ENCODE data around the gene RAD23B.
"Not testable (repeated sequence)": the region's sequence is repeated elsewhere in the genome, so short reads cannot be mapped to it uniquely, and the experiment has no call there.

Gene RAD23B

DNA sequence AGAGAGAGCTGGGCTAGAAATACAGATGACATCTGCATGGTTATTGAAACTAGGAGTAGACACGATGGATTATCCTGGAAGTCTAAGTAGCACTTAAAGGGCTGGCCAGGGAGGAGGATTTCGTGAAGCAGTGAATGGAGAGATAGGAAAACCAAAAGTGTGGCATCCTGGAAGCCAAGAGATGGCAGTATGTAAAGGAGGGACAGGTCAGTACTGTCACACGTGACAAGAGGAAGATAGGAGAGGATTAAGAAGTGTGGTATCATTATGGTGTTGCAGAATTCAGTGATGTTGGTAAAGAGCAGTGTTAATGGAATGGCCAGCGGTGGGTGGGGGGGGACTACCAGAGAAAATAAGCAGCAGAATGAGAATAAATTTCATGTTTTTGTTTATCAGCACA, 11.7 kb downstream of the RAD23B start:
- no peak for DNase-seq

DNA sequence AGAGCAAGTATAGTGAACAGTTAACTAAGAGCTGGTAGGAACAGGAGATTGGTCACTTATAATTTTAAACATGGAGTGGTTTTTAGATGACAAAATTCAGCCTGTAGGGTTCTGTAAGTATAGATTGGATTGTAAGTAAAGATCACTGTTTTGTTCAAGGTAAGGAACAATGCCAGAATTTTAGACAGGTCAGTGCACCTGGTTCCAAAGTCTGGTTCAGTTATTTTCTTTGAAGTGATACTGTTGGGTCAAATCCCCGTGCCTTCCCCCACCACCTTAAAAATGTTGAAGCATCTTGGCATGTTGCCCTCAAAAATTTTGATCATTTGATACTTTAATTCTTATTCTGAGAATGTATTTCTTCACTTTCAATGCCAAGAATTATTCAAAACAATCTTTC, 12.9 kb downstream of the RAD23B start:
- DNase-seq = no peak

- DNase-seq = not testable (repeated sequence)
Measured at GRCh38 chr9:107296592-107296991, 13.5 kb downstream of the RAD23B start.

DNA sequence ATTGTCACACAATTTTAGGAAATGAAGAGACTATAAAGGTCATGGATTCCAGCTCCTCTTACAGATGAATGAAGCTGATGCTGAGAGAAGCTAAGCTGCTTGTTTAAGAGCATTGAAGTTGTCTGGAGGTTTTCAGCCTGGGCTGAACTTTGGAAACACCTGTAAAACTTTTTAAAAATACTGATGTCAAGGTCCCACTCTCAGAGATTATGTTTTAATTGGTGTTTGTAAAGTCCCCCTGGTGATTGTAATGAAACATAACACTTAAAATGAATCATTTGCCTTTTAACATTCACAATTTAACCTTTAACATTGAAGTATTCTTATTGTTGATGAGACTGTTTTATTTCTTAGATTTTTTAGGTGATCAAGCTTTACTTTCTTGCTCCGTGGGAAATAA, 16.4 kb downstream of the RAD23B start:
- DNase-seq = no peak

DNA sequence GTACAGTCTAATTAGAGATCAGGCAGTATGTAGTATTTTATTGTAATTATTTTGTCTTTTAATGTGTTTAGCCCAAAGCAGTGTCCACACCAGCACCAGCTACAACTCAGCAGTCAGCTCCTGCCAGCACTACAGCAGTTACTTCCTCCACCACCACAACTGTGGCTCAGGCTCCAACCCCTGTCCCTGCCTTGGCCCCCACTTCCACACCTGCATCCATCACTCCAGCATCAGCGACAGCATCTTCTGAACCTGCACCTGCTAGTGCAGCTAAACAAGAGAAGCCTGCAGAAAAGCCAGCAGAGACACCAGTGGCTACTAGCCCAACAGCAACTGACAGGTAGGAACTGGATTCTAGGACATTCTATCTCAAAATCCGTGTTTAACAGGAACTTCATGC, 23.2 kb downstream of the RAD23B start:
- no peak for DNase-seq

- no peak for DNase-seq
Measured at GRCh38 chr9:107307331-107307730, 24.3 kb downstream of the RAD23B start.

DNA sequence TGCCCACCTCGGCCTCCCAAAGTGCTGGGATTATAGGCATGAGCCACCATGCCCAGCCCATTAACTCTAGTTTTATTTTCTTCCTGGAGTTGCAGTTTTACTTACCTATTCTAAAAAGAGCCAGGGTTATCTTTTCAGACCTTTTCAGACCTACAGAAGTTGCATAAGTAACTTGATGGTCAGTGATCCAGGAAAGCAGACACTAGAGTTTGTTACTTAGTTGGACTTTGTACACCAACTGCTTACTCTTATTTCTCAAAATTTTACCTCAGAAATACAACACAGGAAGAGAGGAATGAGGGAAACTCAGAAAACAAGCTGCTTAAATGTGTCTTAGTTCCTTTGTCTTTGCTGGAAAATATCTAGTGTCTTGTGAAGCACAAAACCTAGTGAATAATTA, 25.4 kb downstream of the RAD23B start:
- DNase-seq = no peak

DNA sequence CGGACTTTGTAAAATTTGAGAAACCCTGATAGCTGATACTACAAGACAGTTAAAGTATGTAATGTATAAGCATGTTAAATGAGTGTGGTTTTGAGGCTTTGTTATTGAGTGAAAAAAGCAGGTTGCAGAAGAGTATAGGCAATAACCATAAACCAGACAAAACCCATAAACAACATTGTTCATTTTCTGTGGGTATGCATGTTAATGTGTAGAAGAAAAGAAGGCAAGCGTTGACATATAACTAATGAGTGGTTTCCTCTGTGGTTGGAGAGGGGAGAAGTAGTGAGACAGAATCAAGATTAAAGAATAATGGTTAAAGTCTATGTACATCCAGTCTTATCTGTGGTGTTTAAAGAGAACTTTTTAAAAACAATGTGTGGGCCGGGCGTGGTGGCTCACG, 26.2 kb downstream of the RAD23B start:
- DNase-seq = no peak

- no peak for DNase-seq
Measured at GRCh38 chr9:107312376-107313050, 29.4 kb downstream of the RAD23B start.

GRCh38 chr9:107313555-107314096, 30.5 kb downstream of the RAD23B start:
- DNase-seq = no peak

- DNase-seq = no peak
Measured at GRCh38 chr9:107314763-107315162, 31.7 kb downstream of the RAD23B start.

- DNase-seq = no peak
Measured at GRCh38 chr9:107316795-107317661, 33.9 kb downstream of the RAD23B start.

DNA sequence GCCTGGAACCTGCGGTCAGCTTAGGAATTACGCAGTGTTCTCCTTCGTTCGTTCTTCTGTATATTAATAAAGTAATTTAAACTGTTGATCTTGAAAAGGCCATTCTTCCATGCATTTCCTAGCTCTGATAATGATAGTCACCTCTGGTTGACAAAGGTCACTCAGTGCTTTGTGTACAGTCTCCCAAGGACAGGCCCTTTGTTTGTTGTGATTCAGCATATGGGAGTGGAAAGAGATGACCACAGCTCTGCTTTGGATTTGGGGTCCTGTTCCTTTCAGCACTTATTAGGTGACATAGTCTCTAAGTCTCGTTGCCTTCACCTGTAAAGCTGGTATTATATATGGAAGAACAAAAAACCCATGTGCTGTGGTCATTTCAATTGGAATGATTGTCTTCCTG, 39.6 kb downstream of the RAD23B start:
- DNase-seq = no peak

DNA sequence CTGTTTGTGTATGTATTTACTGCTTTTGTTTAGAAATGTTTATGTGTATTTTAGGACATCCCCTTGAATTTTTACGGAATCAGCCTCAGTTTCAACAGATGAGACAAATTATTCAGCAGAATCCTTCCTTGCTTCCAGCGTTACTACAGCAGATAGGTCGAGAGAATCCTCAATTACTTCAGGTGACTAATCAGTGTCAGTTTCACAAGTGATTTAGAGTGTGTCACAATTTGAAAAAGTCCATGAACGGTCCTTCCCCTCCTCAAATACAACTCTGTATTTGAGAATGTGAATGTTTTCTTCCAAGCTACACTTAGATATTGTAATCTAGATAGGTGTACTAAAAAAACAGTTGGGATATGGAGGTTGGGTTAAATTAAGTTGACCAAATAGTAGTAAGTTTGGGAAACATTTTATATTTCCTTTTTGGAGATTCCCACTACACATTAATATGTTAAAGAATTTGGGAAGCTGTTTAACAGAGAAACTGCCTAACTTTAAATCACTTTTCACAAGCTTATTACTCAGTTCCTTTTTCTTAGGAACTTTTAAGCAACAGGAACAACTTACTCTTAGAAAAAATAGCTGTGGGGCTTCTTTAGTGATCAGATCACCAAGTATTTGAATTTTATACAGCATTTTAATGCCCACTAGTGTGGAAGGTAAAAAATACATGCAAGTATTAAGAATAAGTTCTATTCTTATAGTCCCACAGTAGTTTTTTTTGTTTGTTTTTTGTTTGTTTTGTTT, 40.9 kb downstream of the RAD23B start:
- DNase-seq = no peak

GRCh38 chr9:107325842-107326241, 42.8 kb downstream of the RAD23B start:
- DNase-seq = no peak

DNA sequence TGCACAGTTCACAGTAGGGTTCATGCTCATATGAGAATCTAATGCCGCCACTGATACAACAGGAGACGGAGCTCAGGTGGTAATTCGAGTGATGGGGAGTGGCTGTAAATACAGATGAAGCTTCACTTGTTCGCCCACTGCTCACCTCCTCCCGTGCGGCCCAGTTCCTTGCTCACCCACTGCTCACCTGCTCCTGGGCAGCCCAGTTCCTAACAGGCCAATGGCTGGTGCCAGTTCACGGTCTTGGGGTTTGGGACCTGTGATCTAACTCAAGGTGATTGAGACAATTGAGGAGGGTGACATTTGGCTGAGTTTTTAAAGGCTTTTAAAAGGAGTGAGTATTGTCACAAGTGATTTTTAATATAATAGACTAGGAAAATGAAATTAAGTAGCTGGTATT, 45.4 kb downstream of the RAD23B start:
- DNase-seq = no peak

DNA sequence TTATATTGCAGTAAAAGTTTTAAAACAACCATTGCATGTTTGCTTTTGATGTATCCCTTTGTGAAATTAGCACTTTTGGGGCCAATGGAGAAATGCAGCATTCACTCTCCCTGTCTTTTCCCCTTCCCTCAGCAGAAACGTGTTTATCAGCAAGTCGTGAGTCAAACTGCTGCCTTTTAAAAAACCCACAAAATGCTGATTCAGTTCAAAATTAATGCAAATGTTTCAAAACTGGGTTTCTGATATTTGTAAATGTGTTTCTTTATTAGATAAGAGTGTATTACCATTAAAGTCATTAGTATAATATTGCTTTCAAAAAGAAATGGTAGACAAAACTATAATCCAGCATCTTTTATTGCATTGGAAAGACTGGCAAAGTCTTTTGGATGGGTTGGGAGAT, 47.3 kb downstream of the RAD23B start:
- no peak for DNase-seq

DNA sequence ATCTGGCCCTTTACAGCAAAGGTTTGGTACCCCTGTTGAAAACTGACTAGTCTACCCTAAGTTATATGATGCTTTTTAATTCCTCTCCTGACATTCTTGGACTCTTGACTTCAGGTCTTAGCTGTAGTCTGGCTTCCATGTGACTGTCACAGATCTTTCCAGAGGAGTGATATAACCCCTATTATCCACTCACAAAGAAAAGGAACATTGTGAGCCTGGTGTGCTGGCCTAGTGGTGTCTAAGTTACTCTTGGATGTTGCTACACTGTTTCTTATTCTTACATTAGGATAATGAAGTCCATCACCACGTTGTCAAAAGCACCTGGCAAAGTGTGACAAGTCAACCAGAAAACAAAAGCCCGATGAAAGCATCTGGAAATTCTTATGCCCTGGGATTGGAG, 49.8 kb downstream of the RAD23B start:
- DNase-seq = no peak

GRCh38 chr9:107333363-107333762, 50.3 kb downstream of the RAD23B start:
- no peak for DNase-seq

GRCh38 chr9:107334103-107334776, 51.2 kb downstream of the RAD23B start:
- no peak for DNase-seq

GRCh38 chr9:107335331-107335730, 52.3 kb downstream of the RAD23B start:
- no peak for DNase-seq

DNA sequence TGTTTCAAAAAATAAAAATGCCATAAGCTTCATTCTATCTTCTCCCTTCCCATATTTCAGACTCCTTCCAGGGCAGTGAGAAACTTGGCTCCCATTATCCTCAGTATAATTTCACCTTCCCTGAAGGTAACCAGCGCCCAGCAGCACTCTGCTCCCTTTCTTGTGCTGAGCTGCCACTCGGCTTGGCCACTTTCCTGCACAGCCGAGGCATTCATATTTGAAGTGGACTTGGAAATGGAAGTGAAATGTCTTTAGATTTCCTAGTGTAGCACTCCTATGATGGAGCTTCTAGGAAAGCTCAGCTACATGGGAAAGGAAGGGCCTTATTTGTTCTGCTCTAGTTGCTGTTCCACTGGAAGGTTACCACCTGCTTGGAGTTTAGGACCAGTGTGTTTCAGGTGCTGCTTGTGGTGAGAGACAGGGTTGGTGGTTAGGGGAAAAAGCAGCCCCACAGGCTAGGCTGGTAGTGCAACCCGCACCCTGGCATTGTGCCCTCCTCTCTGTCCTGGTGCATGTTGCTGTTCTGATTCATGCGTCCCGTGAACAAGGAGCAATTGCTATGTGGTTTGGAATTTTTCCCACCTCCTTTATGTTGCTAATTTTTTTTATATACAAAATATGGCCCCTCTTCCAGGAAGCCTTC, 53.8 kb downstream of the RAD23B start:
- DNase-seq = no peak

Data from effector CD4-positive, alpha-beta T cell (primary cell).